GM19025 (cell line): Measurements from ENCODE around the gene KDM1A.

Experiments used
- ATAC-seq: cut with Tn5 transposase; IDR thresholded peaks from one replicate; pipeline ENCODE4 v1.9.1; 2021; ENCODE audit warnings: mild to moderate bottlenecking, low read depth, moderate library complexity; ENCODE audit not compliant: unreplicated experiment

Gene KDM1A

DNA sequence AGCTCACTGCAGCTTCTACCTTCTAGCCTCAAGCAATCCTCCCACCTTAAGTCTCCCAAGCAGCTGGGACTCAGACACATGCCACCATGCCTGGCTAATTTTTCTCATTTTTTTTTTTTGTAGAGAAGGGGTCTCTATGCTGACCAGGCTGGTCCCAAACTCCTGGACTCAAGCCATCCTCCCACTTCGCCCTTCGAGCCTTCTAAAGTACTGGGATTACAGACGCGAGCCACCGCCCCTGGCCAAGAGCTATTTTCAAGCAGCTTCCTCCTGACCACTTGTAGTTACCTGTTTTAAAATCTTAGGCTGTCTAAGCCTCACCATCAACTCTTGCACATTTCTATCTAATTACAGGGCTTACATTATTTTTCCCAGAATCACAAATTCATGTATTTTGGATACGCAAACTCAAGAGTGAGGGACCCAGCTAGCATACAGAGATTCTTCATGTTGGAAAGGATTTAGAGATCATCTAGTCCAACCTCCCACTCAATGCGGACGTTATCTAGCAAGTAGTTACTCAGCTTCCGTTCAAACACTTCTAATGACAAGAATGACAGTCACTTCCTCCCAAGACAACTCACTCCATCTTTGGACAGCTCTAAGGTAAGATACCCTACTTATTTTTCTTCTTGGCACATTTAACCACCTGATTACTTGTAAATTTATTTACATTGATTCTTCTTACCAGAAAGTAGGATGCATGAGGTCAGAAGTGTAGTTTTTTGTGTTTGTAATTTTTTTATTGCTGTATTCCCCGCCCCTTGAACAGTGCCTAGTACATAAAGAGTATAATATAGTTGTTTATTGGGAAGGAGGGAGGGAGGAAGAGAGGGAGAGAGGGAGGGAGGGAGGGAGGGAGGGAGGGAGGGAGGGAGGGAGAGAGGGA is 84.0 kb downstream of the KDM1A start:
- no peak for ATAC-seq

DNA sequence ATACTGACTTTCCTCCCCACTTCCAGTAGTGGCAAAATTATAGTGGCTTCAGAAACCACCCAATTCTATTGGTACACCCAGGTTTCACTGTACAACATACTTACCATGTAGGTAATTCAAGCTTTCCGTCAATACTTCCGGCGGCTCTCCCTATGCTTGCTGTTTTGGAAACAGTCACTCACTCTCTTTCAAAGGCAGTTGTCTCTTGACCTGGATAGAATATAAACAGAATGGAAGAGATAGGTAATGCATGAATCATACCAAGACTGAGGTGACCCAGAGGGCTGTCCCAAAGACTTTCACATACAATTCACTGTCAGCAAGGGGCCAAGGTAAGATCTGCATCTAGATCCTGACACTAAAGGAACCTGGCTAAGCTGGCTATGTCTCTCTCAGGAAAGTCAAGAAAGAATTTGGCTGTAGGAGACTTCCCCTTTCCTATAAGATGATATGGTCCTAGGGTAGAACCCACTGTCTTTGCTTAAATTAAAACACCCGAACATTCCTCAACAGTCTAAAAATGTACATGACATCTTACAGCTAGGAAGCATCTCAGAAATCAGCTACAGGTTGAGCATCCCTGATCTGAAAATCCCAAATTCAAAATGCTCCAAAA is 89.8 kb downstream of the KDM1A start:
- ATAC-seq: no peak

GRCh38 chr1:23110391-23110790 is 91.1 kb downstream of the KDM1A start:
- ATAC-seq: no peak

DNA sequence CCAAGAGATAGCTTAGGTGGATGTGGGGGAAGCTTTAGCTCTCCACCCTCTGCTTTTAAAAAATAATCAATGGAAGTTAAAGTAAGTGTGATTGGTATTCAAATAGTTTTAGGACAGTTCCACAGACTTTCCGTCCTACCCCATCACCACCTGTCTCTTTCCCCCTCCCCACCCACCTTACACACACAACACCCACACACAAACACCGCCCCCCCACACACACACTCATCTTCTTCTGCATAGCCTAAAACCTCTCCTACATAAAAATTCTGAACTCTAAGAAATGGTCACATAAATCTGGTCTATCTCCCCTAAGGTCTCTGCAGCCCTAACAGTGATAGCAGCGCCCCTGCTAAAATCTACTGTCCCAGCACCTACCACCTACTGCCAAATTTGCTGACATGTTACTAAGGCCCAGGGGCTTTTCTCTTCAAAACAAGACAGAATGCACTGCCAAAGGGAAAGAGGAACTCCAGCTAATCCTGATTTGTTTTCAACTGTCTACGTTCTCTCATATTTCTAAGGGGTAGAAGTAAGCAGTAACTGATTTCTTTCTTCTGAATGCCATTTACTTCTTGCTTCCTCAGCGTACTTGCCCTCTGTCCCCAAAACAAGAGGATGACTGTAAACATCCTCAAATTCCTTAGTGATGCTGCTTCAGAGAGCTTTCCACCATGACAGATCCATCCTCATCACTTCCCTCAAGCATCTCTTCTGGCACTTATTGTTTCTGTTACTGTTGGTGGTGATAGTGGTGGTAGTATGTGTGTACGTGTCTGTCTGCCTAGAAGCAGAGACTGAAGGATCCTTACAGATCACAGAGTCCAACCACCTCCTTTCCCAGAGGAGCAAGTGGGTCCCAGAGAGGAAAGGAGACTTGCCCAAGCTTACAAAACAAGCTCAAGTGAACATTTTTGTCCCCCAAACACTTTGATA is 92.6 kb downstream of the KDM1A start:
- ATAC-seq: no peak

GRCh38 chr1:23114424-23115079 is 95.3 kb downstream of the KDM1A start:
- ATAC-seq: no peak

DNA sequence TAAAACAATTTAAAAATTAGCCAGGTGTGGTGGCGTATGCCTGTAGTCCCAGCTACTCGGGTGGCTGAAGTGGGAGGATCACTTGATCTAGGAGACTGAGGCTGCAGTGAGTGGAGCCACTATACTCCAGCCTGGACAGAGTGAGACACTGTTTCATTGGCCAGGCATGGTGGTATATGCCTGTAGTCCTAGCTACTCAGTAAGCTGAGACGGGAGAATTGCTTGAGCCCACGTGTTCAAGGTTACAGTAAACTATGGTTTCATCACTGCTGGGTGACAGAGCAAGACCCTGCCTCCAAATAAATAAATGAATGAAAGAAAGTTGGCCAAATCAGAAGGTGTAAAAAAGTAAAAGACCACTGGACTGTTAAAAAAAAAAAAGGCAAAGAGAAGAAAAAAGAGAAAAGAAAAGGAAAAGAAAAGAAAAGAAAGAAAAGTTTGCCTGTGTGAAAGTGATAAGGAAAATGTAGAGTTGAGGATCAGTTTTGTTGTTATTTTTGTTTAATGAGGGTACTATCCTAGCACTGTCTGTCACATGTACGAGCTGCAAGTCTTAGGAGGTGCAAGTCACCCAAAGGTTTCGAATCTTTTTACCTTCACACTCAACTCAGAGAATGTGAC is 97.1 kb downstream of the KDM1A start:
- ATAC-seq: no peak

- ATAC-seq: no peak
These were observed 97.8 kb downstream of the KDM1A start for GRCh38 chr1:23116921-23117699.

DNA sequence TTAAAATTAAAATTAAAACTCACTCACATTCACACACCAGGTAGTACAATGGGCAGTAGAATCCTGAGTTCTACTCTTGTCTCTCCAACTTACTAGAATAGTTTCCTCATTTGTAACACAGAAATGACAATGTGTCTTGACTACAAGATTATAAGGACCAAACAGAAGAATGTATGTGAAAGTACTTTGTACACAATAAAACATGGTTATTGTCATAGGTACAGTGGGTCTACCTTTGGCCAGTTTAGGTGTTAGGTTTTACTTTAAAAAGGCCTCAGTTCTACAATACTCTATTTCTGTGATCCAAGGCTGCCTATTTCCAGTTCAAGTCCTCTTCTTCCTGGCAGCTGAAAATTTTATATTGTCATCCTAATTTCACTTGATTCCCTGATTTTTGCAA is 99.1 kb downstream of the KDM1A start:
- no peak for ATAC-seq

GRCh38 chr1:23118957-23119792 is 99.9 kb downstream of the KDM1A start:
- ATAC-seq: no peak

DNA sequence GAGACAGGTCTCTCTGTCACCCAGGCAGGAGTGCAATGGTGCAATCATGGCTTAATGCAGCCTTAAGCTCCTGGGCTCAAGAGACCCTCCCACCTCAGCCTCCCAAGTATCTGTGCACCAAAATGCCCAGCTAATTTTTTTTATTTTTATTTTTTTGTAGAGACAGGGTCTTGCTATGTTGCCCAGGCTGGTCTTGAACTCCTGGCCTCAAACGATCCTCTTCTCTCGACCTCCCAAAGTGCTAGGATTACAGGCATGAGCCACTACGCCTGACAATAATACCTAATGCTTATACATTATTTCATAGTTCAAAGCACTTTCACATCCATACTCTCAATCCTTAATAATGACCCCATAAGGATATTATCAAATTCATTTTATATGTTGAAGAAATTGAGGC is 101.1 kb downstream of the KDM1A start:
- no peak for ATAC-seq

- no peak for ATAC-seq
These were observed 102.9 kb downstream of the KDM1A start for GRCh38 chr1:23122023-23122748.

GRCh38 chr1:23122796-23123195 is 103.5 kb downstream of the KDM1A start:
- no peak for ATAC-seq

DNA sequence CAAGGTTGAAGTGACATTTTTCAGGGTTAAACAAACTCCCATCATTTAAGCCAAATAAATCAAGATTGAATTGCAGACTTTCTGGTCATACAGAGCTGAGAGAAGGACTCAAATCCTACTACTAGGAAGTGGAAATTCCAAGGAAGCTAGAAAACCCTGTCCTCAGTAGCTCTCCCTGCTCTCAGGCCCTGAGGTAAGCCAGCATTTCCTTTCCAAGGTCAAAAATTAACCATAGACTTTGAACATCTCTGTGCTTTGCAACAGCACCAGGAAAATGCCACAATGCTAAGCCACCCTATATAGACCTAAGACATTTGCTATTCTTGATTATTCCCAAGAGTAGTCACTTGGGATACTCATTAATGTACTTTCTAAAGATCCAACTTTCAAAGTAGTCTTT is 104.3 kb downstream of the KDM1A start:
- ATAC-seq: no peak

- no peak for ATAC-seq
These were observed 105.2 kb downstream of the KDM1A start for GRCh38 chr1:23124259-23125026.

- ATAC-seq: no peak
These were observed 106.2 kb downstream of the KDM1A start for GRCh38 chr1:23125489-23125888.

DNA sequence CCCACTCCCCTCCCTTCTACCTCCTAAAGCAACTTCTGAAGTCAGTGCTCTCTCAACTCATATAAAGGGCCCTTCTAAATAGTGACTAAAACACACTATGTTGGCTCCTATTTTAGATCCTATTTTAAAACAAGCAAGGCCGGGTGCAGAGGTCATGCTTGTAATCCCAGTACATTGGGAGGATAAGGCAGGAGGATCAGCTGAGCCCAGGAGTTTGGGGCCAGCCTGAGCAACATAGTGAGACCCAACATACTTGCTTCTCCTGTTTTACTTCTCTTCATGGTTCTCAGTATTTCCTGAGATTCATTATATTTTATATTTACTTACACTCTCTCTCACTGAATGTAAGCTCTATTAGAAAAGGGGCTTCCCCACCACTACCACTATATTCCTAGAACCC is 106.9 kb downstream of the KDM1A start:
- no peak for ATAC-seq

DNA sequence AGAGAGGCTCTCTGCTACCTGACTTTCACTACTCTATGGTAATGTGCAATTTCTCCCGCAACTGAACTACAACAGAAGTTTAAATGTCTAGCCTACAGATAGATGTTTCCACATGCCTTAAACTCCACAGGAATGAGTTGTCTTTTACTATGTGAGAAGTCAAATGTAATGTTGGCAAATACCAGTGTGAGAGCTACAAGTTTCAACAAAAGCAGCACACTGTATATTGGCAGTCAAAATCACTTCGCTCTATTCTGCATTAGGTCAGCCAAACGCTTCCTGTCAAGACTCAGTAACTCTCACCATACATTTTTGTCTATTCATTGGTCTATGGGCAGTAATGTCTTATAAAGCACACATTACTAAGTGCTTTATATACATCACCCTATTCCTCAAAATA is 107.5 kb downstream of the KDM1A start:
- no peak for ATAC-seq
